T-helper 1 cell treated with Interleukin-12 subunit alpha and Interleukin-12 subunit beta and Interleukin-4 antibody, amounts not matched to agents 30 μg/mL and 1 μg/mL, for 36 hours (primary cell): ENCODE data around the gene EFNB2.

Source experiments
- H3K27ac Mint-ChIP-seq: one replicate; pipeline ENCODE4 v1.8.0; 2021; ENCODE audit warnings: mild to moderate bottlenecking, mixed read lengths
- H3K27me3 Mint-ChIP-seq: one replicate; pipeline ENCODE4 v1.8.0; 2021; ENCODE audit warnings: low read depth, mixed read lengths
- H3K36me3 Mint-ChIP-seq: one replicate; pipeline ENCODE4 v1.8.0; 2021; ENCODE audit warnings: low read depth, mixed read lengths
- H3K4me1 Mint-ChIP-seq: one replicate; pipeline ENCODE4 v1.8.0; 2021; ENCODE audit warnings: low read depth, mixed read lengths
- H3K4me3 Mint-ChIP-seq: one replicate; pipeline ENCODE4 v1.8.0; 2021; ENCODE audit warnings: mild to moderate bottlenecking, moderate library complexity, mixed read lengths
- H3K9me3 Mint-ChIP-seq: one replicate; pipeline ENCODE4 v1.8.0; 2021; ENCODE audit warnings: mixed read lengths

Gene EFNB2

DNA sequence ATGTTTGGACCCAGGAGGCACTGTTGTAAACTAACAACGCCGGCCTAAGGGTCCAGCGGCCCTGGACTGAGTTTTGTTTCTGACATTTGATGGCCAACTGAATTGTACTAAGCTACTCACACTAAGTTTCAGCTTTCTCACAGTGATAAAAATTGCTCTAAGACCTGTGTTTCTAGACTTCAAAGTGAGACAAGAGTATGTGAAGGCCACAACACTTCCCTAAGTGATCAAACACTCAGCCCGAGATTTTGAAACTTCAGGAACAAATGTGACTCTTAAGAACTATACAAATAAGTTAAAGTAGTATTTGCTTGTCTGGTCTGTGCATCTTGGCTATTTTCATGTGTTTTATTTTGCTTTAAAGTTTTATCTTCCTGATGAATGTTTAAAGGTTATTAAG, 30.2 kb downstream of the EFNB2 start:
- no peaks in the 10 kb centered on the region for H3K36me3 Mint-ChIP-seq
- peaks cover 24% of the 10 kb centered on the region for H3K27me3 Mint-ChIP-seq
- H3K9me3 Mint-ChIP-seq = no peaks in the 10 kb centered on the region
- H3K4me3 Mint-ChIP-seq = no peak overlapping the region
- peaks cover 2% of the 10 kb centered on the region for H3K4me1 Mint-ChIP-seq
- H3K27ac Mint-ChIP-seq = no peak overlapping the region

DNA sequence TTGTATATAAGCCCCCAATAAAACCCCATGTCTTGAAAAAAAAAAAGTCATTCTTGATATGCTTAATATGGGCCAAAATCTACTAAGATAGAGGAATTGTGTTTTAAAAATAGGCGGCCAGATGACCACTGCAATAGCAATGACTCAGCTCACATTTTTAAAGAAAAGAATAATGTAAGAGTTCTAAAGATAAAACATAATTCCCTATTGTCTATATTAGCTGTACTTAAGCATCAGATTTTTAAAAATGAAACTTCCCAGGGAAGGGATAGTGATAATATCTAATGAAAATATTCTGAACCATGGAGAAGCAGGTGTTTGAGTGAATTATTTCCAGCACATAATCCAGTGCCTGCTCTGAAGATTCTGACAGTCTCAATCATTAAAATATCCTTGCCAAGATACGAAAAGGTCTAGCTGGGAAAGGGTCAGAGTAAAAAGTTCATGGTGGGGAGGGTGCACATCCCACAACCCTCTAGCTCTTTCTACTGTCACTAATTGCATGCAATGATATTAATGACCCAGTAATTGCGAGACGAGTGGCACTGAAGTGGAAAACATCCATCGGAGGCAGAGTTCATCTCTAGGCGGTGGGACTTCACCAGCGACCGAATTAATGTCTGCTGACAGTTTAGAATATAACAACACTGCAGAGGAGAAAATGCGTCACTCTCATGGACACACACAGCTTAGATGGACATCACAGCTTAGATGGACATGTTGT, 31.6 kb downstream of the EFNB2 start:
- no peak overlapping the region for H3K4me3 Mint-ChIP-seq

DNA sequence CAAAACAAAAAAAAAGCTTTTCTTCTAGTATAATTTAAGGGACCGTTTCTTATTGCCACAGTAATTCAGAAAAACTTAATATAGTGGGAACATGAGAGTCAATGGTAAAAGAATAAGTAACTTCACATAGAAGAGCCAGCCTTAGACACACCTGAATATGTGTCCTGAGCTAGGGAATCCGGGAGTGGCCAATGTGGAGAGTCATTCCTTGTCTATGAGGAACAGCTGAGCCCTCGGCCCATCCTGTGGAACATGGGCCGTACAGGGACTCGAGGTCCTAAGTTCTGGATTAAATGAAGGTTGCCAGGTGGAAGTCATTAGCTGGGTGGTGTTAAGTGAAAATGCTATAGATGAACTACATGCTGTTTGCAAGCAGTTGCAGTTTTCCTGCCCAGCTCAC, 32.2 kb downstream of the EFNB2 start:
- Mint-ChIP-seq H3K4me3 (no peak overlapping the region), H3K9me3 (no peaks in the 10 kb centered on the region), H3K4me1 (peaks cover 2% of the 10 kb centered on the region), H3K27me3 (peaks cover 44% of the 10 kb centered on the region), H3K36me3 (no peaks in the 10 kb centered on the region), H3K27ac (no peak overlapping the region)

More for the DNA sequence above, 31.6 kb downstream of the EFNB2 start:
- H3K4me1 Mint-ChIP-seq = peaks cover 2% of the 10 kb centered on the region
- no peak overlapping the region for H3K27ac Mint-ChIP-seq
- no peaks in the 10 kb centered on the region for H3K9me3 Mint-ChIP-seq
- no peaks in the 10 kb centered on the region for H3K36me3 Mint-ChIP-seq
- H3K27me3 Mint-ChIP-seq = peaks cover 38% of the 10 kb centered on the region

- H3K9me3 Mint-ChIP-seq = no peaks in the 10 kb centered on the region
- H3K4me3 Mint-ChIP-seq = no peak overlapping the region
- H3K4me1 Mint-ChIP-seq = no peaks in the 10 kb centered on the region
- peaks cover 61% of the 10 kb centered on the region for H3K27me3 Mint-ChIP-seq
- no peaks in the 10 kb centered on the region for H3K36me3 Mint-ChIP-seq
- no peak overlapping the region for H3K27ac Mint-ChIP-seq
These were observed 35.0 kb downstream of the EFNB2 start for GRCh38 chr13:106500445-106500844.

DNA sequence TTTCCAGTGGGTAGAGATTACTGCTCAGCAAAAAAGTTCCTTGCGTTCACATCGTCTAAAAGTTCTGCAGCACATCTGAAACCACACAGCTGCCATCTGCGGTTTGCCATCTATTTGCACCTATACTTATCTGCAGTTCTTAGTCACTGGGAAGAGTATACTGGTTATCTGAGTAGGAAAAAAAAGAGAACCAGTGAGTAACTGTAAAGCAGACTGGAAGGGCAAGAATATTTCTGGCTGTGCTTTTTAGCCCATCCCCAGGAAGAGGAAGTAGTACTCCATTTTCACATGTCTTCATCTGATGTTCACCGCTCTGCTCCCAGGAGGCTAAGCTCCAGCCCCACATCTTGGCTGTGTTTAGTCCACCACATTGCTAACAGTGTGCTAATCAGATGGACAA, 35.6 kb downstream of the EFNB2 start:
- Mint-ChIP-seq H3K36me3 (no peaks in the 10 kb centered on the region), H3K27me3 (peaks cover 58% of the 10 kb centered on the region), H3K4me3 (no peak overlapping the region), H3K9me3 (no peaks in the 10 kb centered on the region), H3K27ac (no peak overlapping the region), H3K4me1 (no peaks in the 10 kb centered on the region)

GRCh38 chr13:106499113-106499512, 36.3 kb downstream of the EFNB2 start:
- H3K4me3 Mint-ChIP-seq = no peak overlapping the region
- H3K36me3 Mint-ChIP-seq = no peaks in the 10 kb centered on the region
- H3K4me1 Mint-ChIP-seq = no peaks in the 10 kb centered on the region
- H3K27me3 Mint-ChIP-seq = peaks cover 62% of the 10 kb centered on the region
- H3K9me3 Mint-ChIP-seq = no peaks in the 10 kb centered on the region
- no peak overlapping the region for H3K27ac Mint-ChIP-seq

DNA sequence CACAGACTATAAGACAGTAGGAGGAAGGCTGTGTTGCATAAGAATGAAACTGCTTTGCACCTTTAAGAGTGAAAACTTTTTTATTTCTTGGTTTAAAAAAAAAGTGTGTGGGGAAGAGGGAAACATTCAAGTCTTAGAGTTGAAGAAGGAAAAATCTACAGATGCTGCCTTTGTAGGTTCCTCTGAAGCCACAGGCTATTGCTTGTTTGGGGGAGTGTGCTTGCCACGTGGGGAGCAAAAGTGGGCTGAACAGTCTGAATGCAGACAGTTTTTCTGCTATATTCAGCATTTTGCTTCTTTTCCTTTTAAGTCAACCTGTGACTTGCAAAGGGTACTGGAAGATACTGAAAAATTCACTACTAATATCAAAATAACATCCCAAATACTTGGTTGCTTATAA, 36.9 kb downstream of the EFNB2 start:
- H3K27me3 Mint-ChIP-seq = peaks cover 67% of the 10 kb centered on the region
- no peaks in the 10 kb centered on the region for H3K9me3 Mint-ChIP-seq
- no peak overlapping the region for H3K4me3 Mint-ChIP-seq
- no peaks in the 10 kb centered on the region for H3K36me3 Mint-ChIP-seq
- H3K4me1 Mint-ChIP-seq = peaks cover 2% of the 10 kb centered on the region
- H3K27ac Mint-ChIP-seq = no peak overlapping the region

GRCh38 chr13:106498158-106498557, 37.3 kb downstream of the EFNB2 start:
- Mint-ChIP-seq H3K27ac (no peak overlapping the region), H3K4me3 (no peak overlapping the region), H3K27me3 (peaks cover 68% of the 10 kb centered on the region)

GRCh38 chr13:106497079-106497478, 38.4 kb downstream of the EFNB2 start:
- Mint-ChIP-seq H3K27ac (no peak overlapping the region), H3K4me1 (peaks cover 9% of the 10 kb centered on the region), H3K27me3 (peaks cover 69% of the 10 kb centered on the region), H3K9me3 (no peaks in the 10 kb centered on the region), H3K4me3 (no peak overlapping the region), H3K36me3 (no peaks in the 10 kb centered on the region)

More at GRCh38 chr13:106498158-106498557, 37.3 kb downstream of the EFNB2 start:
- H3K36me3 Mint-ChIP-seq = no peaks in the 10 kb centered on the region
- H3K4me1 Mint-ChIP-seq = peaks cover 6% of the 10 kb centered on the region
- no peaks in the 10 kb centered on the region for H3K9me3 Mint-ChIP-seq

GRCh38 chr13:106496072-106496997, 39.1 kb downstream of the EFNB2 start:
- peaks cover 13% of the 10 kb centered on the region for H3K4me1 Mint-ChIP-seq
- H3K36me3 Mint-ChIP-seq = no peaks in the 10 kb centered on the region
- H3K9me3 Mint-ChIP-seq = no peaks in the 10 kb centered on the region
- H3K4me3 Mint-ChIP-seq = no peak overlapping the region
- H3K27me3 Mint-ChIP-seq = peaks cover 72% of the 10 kb centered on the region
- no peak overlapping the region for H3K27ac Mint-ChIP-seq

GRCh38 chr13:106494936-106495335, 40.5 kb downstream of the EFNB2 start:
- Mint-ChIP-seq H3K4me3 (no peak overlapping the region), H3K36me3 (no peaks in the 10 kb centered on the region), H3K27me3 (peaks cover 73% of the 10 kb centered on the region), H3K4me1 (peaks cover 20% of the 10 kb centered on the region), H3K9me3 (no peaks in the 10 kb centered on the region), H3K27ac (no peak overlapping the region)

GRCh38 chr13:106494506-106494905, 41.0 kb downstream of the EFNB2 start:
- Mint-ChIP-seq H3K27ac (no peak overlapping the region), H3K36me3 (no peaks in the 10 kb centered on the region), H3K4me3 (no peak overlapping the region), H3K9me3 (no peaks in the 10 kb centered on the region), H3K4me1 (peaks cover 20% of the 10 kb centered on the region), H3K27me3 (peaks cover 70% of the 10 kb centered on the region)

DNA sequence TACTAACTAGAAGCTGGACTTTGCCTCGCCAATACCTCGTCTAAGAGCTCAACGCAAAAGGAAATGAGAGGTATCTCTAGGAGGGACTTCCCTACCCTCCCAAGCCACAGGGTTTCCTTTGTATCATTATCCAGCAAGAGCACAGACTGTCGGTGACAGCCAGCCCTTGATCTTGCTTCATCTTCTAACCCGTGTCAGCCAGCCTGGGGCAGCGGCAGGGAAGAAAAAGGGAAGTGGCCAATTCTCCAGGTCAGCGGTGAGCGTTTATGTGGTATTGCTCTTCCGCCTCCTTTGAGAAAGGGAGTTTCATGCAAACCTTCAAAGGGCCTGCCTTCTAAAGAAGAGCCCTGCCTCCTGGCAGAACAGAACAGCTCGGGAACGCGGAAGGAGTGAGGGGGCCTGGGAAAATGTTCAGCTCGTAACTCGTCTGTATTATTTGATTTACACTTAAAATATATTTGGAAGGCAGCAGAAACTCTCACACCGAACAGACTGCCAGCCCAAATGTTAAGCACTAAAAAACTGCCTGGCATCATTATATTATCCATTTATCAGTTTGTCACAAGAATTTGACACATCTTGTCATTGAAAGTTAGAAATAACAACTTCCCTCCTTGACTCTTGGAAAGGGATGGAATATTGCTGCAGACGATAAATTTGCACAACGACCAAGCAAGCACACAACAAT, 41.8 kb downstream of the EFNB2 start:
- Mint-ChIP-seq H3K4me3 (peak overlapping the region; percentile 15), H3K4me1 (peaks cover 20% of the 10 kb centered on the region), H3K36me3 (no peaks in the 10 kb centered on the region), H3K27ac (no peak overlapping the region), H3K27me3 (peaks cover 70% of the 10 kb centered on the region), H3K9me3 (no peaks in the 10 kb centered on the region)

GRCh38 chr13:106492588-106493475, 42.6 kb downstream of the EFNB2 start:
- Mint-ChIP-seq H3K4me1 (peaks cover 20% of the 10 kb centered on the region), H3K27me3 (peaks cover 65% of the 10 kb centered on the region), H3K36me3 (no peaks in the 10 kb centered on the region), H3K27ac (no peak overlapping the region), H3K9me3 (no peaks in the 10 kb centered on the region), H3K4me3 (peak overlapping the region; percentile 15)
